ENCODE measurements around the gene TBC1D5. TPM values are rescaled to one million over a fixed set of nuclear protein-coding genes. Genes with fewer than 3 reads are reported as not detected.

TBC1D5 gene
- total RNA-seq, 3 donors from 2014 or later (not counting 1 experiment from before 2014, with no cell fraction given) = 63.8 to 81.9 (median 74.9) TPM

DNA sequence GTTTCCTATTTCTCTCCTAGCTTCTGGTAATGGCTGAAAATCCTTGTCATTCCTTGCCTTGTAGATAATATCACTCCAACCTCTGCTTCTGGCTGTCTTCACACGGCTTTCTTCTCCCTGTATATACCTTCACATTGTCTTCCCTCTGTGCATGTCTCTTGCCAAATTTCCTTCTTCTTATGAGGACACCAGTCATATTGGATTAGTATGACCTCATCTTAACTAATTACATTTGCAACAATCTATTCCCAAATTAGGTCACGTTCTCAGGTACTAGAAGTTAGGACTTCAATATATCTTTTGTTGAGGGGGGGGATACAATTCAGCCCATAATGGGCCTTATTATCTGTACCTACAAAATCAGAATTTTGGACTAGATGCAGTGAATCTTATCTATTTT, 440.3 kb downstream of the TBC1D5 start:
- intact Hi-C loops (cut with micrococcal nuclease) = no loop called here
- no peak for ATAC-seq

DNA sequence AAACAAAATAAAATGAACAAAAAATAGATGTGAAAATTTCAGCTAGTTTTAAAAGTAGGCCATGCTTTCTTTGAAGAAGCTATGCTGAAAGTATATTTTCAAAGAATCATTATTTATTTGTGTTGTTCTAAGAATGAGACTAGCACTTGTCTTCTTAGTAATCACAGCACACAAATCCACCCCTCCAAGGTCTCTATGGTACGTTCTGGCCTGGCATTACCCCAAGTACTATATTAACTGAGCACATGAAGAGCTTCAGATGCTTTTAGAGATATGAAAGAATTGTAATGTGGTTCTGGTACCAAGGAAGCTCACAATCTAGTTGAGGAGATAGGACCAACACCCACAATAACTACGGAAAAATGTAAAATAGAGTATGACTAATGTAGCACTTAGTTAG, 441.2 kb downstream of the TBC1D5 start:
- no peak for ATAC-seq
- Histone ChIP-seq H3K27ac (ENCODE audit: low read length) (no peak overlapping the region), H3K9me3 (ENCODE audit: control insufficient read depth, insufficient read depth, low read length) (no peaks in the 10 kb centered on the region), H3K36me3 (ENCODE audit: control insufficient read depth, insufficient read depth, low read length) (no peaks in the 10 kb centered on the region), H3K4me3 (ENCODE audit: low read length) (no peak overlapping the region), H3K4me1 (ENCODE audit: control insufficient read depth, insufficient read depth, low read length) (peaks cover 6% of the 10 kb centered on the region), H3K27me3 (ENCODE audit: control insufficient read depth, insufficient read depth, low read length) (no peaks in the 10 kb centered on the region)
- Mint-ChIP-seq H3K9me3 (no peaks in the 10 kb centered on the region), H3K36me3 (no peaks in the 10 kb centered on the region), H3K27ac (no peak overlapping the region), H3K4me3 (no peak overlapping the region), H3K4me1 (peaks cover 6 to 7% of the 10 kb centered on the region in 2 donors), H3K27me3 (ENCODE audit: low read depth in 2 of 2) (no peaks in the 10 kb centered on the region)
- WGBS (ENCODE audit: insufficient coverage) = 80% methylated on average over 1 of the region's 2 CpGs
- DNase-seq = no peak
- TF ChIP-seq, protein P1, sequence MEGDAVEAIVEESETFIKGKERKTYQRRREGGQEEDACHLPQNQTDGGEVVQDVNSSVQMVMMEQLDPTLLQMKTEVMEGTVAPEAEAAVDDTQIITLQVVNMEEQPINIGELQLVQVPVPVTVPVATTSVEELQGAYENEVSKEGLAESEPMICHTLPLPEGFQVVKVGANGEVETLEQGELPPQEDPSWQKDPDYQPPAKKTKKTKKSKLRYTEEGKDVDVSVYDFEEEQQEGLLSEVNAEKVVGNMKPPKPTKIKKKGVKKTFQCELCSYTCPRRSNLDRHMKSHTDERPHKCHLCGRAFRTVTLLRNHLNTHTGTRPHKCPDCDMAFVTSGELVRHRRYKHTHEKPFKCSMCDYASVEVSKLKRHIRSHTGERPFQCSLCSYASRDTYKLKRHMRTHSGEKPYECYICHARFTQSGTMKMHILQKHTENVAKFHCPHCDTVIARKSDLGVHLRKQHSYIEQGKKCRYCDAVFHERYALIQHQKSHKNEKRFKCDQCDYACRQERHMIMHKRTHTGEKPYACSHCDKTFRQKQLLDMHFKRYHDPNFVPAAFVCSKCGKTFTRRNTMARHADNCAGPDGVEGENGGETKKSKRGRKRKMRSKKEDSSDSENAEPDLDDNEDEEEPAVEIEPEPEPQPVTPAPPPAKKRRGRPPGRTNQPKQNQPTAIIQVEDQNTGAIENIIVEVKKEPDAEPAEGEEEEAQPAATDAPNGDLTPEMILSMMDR (IDR thresholded peaks at IDR 0.05) = no peak
- intact Hi-C loops (cut with micrococcal nuclease) = no loop called here

More for the DNA sequence above, 440.3 kb downstream of the TBC1D5 start:
- WGBS (ENCODE audit: insufficient coverage) = 100% methylated on average over 1 of the region's 2 CpGs
- no peaks in the 10 kb centered on the region for H3K36me3 Mint-ChIP-seq
- no peaks in the 10 kb centered on the region for H3K9me3 Mint-ChIP-seq
- TF ChIP-seq, protein P1 (IDR thresholded peaks at IDR 0.05) = no peak
- Histone ChIP-seq H3K27me3 (ENCODE audit: control insufficient read depth, insufficient read depth, low read length) (no peaks in the 10 kb centered on the region), H3K9me3 (ENCODE audit: control insufficient read depth, insufficient read depth, low read length) (no peaks in the 10 kb centered on the region), H3K36me3 (ENCODE audit: control insufficient read depth, insufficient read depth, low read length) (peaks cover 3% of the 10 kb centered on the region), H3K4me1 (ENCODE audit: control insufficient read depth, insufficient read depth, low read length) (peaks cover 6% of the 10 kb centered on the region), H3K4me3 (ENCODE audit: low read length) (no peak overlapping the region), H3K27ac (ENCODE audit: low read length) (no peak overlapping the region)
- no peaks in the 10 kb centered on the region for H3K27me3 Mint-ChIP-seq (ENCODE audit: low read depth in 2 of 2)
- no peak for DNase-seq
- H3K4me3 Mint-ChIP-seq = no peak overlapping the region
- H3K27ac Mint-ChIP-seq = no peak overlapping the region
- H3K4me1 Mint-ChIP-seq = peaks cover 6 to 7% of the 10 kb centered on the region in 2 donors

DNA sequence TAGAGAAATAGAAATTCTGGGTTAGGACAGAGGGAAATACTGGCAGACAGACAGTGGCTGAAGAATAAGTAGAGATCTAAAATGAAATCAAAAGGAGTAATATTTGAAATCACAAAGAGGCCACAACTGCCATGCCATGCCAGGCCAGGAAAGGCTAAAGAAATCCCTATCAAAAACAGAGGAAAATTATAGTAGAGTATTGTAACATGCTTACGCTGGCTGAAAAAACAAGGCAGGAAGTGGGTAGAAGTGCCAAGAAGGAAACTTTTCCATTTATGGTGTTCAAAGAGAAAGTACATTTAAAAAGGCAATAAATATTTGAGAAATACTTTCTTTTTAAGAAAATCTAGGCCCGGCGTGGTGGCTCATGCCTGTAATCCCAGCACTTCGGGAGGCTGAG, 442.0 kb downstream of the TBC1D5 start:
- H3K9me3 ChIP-seq (ENCODE audit: control insufficient read depth, insufficient read depth, low read length) = no peaks in the 10 kb centered on the region
- DNase-seq = peak in 1 of 2 donors; percentile 24
- no peaks in the 10 kb centered on the region for H3K36me3 ChIP-seq (ENCODE audit: control insufficient read depth, insufficient read depth, low read length)
- intact Hi-C loops (cut with micrococcal nuclease) = no loop called here
- Mint-ChIP-seq H3K27me3 (ENCODE audit: low read depth in 2 of 2) (no peaks in the 10 kb centered on the region), H3K27ac (peak overlapping the region; percentile 58 to 70), H3K36me3 (no peaks in the 10 kb centered on the region), H3K4me1 (peaks cover 7 to 11% of the 10 kb centered on the region in 2 donors), H3K4me3 (peak overlapping the region; percentile 74), H3K9me3 (no peaks in the 10 kb centered on the region)
- ATAC-seq = peak in 2 of 3 donors; percentile 26 to 55
- TF ChIP-seq, protein P1 (IDR thresholded peaks at IDR 0.05) = no peak
- peaks cover 6% of the 10 kb centered on the region for H3K4me1 ChIP-seq (ENCODE audit: control insufficient read depth, insufficient read depth, low read length)
- H3K27me3 ChIP-seq (ENCODE audit: control insufficient read depth, insufficient read depth, low read length) = no peaks in the 10 kb centered on the region
- H3K4me3 ChIP-seq (ENCODE audit: low read length) = no peak overlapping the region
- H3K27ac ChIP-seq (ENCODE audit: low read length) = peak overlapping the region; percentile 16
- 41% methylated on average over 4 of the region's 4 CpGs for WGBS (ENCODE audit: insufficient coverage)

DNA sequence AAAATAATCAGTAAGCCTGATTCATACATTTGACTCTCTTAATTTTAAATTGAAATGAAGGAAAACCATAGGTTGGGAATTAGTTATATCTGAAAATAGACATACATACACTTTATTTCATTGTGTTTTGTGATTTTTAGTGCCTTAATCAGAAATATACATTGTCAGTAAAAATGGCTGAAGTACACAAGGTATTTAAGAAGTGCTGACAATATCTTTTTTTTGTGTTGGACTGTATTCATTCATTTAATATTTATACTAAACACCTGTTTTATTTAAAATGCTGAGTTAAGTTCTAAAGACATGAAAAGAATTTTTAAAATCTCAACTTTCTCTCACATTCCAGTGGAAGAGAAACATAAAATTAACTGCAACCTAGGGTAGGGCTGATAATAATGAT, 444.4 kb downstream of the TBC1D5 start:
- H3K27me3 ChIP-seq (ENCODE audit: control insufficient read depth, insufficient read depth, low read length) = no peaks in the 10 kb centered on the region
- Mint-ChIP-seq H3K4me1 (peaks cover 7 to 11% of the 10 kb centered on the region in 2 donors), H3K4me3 (no peak overlapping the region), H3K9me3 (no peaks in the 10 kb centered on the region), H3K36me3 (no peaks in the 10 kb centered on the region), H3K27ac (no peak overlapping the region), H3K27me3 (ENCODE audit: low read depth in 2 of 2) (no peaks in the 10 kb centered on the region)
- H3K27ac ChIP-seq (ENCODE audit: low read length) = no peak overlapping the region
- H3K4me1 ChIP-seq (ENCODE audit: control insufficient read depth, insufficient read depth, low read length) = peaks cover 6% of the 10 kb centered on the region
- TF ChIP-seq, protein P1 (IDR thresholded peaks at IDR 0.05) = no peak
- H3K36me3 ChIP-seq (ENCODE audit: control insufficient read depth, insufficient read depth, low read length) = no peaks in the 10 kb centered on the region
- ATAC-seq (no peak), DNase-seq (no peak)
- H3K9me3 ChIP-seq (ENCODE audit: control insufficient read depth, insufficient read depth, low read length) = no peaks in the 10 kb centered on the region
- intact Hi-C loops (cut with micrococcal nuclease) = no loop called here
- H3K4me3 ChIP-seq (ENCODE audit: low read length) = no peak overlapping the region

Data from natural killer cell (primary cell).